ENCODE results near the gene PDHX. TPM values are rescaled to one million over a fixed set of nuclear protein-coding genes. Genes with fewer than 3 reads are reported as not detected.

Gene PDHX
- total RNA-seq, 4 donors from 2014 or later = 22.5 to 41.1 (median 28.6) TPM

- Histone ChIP-seq H3K9me3 (no peaks in the 10 kb centered on the region), H3K36me3 (no peaks in the 10 kb centered on the region), H3K4me3 (no peak overlapping the region), H3K27me3 (no peaks in the 10 kb centered on the region), H3K4me1 (no peaks in the 10 kb centered on the region), H3K27ac (peak overlapping the region in 1 of 2 donors; percentile 59)
- intact Hi-C loops (cut with DNase I; ENCODE audit: low total_unique reads) = loop anchor here (5.0 kb wide), 1 partner anchor 463 kb away; no protein-coding TSS in a partner anchor
- no peak for TF ChIP-seq CTCF (IDR thresholded peaks at IDR 0.05)
- no peak for TF ChIP-seq POLR2A (IDR thresholded peaks at IDR 0.05)
- no peak for DNase-seq
Observed at GRCh38 chr11:34928960-34929680, 12.7 kb downstream of the PDHX start.

- H3K4me1 ChIP-seq = no peaks in the 10 kb centered on the region
- intact Hi-C loops (cut with DNase I; ENCODE audit: low total_unique reads) = loop anchor here (5.0 kb wide), 1 partner anchor 462 kb away; no protein-coding TSS in a partner anchor
Observed at GRCh38 chr11:34929794-34930763, 13.7 kb downstream of the PDHX start.

GRCh38 chr11:34936945-34937629, 20.7 kb downstream of the PDHX start:
- Histone ChIP-seq H3K36me3 (no peaks in the 10 kb centered on the region), H3K27ac (peak overlapping the region in 1 of 2 donors; percentile 64), H3K4me1 (no peaks in the 10 kb centered on the region), H3K27me3 (no peaks in the 10 kb centered on the region), H3K4me3 (no peak overlapping the region), H3K9me3 (no peaks in the 10 kb centered on the region)
- TF ChIP-seq POLR2A (IDR thresholded peaks at IDR 0.05) (no peak), CTCF (IDR thresholded peaks at IDR 0.05) (no peak)
- DNase-seq = no peak
- intact Hi-C loops (cut with DNase I; ENCODE audit: low total_unique reads) = no loop called here

More at GRCh38 chr11:34929794-34930763, 13.7 kb downstream of the PDHX start:
- Histone ChIP-seq H3K27ac (peak overlapping the region in 1 of 2 donors; percentile 59), H3K27me3 (no peaks in the 10 kb centered on the region), H3K36me3 (no peaks in the 10 kb centered on the region), H3K4me3 (no peak overlapping the region), H3K9me3 (no peaks in the 10 kb centered on the region)
- TF ChIP-seq POLR2A (IDR thresholded peaks at IDR 0.05) (no peak), CTCF (IDR thresholded peaks at IDR 0.05) (no peak)
- no peak for DNase-seq

- intact Hi-C loops (cut with DNase I; ENCODE audit: low total_unique reads) = no loop called here
- Histone ChIP-seq H3K4me1 (no peaks in the 10 kb centered on the region), H3K4me3 (no peak overlapping the region), H3K9me3 (no peaks in the 10 kb centered on the region), H3K36me3 (no peaks in the 10 kb centered on the region), H3K27ac (peak overlapping the region in 1 of 2 donors; percentile 64), H3K27me3 (no peaks in the 10 kb centered on the region)
- no peak for DNase-seq
- TF ChIP-seq POLR2A (IDR thresholded peaks at IDR 0.05) (no peak), CTCF (IDR thresholded peaks at IDR 0.05) (no peak)
Observed at GRCh38 chr11:34938611-34939010, 22.2 kb downstream of the PDHX start.
